ENCODE measurements around the gene ZKSCAN2.

Gene ZKSCAN2

DNA sequence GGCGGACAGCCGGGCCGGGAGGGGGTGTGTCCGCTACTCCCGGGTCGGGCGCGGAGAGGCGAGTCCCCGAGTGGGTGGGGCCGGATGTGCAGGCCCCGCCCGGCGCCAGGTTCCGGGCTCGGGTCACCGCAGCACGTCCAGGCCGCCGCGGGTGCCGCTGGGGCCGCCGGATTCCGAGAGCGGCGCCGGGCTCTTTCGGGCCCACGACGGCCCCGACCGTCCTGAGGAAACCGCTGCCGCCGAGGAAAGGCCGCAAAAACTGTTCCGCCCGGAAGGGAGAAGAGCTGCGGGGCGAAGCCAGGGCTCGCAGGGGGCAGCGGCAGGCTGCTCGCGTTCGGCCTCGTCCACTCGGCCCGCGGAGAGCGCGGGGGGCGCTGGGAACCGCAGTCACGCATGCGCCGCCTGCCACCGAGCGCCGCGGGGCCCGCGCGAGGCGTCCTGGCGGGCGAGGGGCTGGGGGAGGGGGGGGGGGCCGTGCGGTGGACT lies at the start of gene ZKSCAN2:
TSS of gene ZKSCAN2 (minus strand) at position 376 of the 486 bp plus-strand sequence. CDS start 718 bp downstream, outside the sequence.
- DNase-seq (ENCODE audit: low read depth), result peak; percentile 94
- H3K4me3 ChIP-seq (ENCODE audit: low read depth, low read length), result peak within 1 kb of the TSS; percentile 80
- TF ChIP-seq, protein P1, sequence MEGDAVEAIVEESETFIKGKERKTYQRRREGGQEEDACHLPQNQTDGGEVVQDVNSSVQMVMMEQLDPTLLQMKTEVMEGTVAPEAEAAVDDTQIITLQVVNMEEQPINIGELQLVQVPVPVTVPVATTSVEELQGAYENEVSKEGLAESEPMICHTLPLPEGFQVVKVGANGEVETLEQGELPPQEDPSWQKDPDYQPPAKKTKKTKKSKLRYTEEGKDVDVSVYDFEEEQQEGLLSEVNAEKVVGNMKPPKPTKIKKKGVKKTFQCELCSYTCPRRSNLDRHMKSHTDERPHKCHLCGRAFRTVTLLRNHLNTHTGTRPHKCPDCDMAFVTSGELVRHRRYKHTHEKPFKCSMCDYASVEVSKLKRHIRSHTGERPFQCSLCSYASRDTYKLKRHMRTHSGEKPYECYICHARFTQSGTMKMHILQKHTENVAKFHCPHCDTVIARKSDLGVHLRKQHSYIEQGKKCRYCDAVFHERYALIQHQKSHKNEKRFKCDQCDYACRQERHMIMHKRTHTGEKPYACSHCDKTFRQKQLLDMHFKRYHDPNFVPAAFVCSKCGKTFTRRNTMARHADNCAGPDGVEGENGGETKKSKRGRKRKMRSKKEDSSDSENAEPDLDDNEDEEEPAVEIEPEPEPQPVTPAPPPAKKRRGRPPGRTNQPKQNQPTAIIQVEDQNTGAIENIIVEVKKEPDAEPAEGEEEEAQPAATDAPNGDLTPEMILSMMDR (IDR thresholded peaks at IDR 0.05; ENCODE audit: insufficient read depth, low read depth, low read length, missing control alignments), result no peak

DNA sequence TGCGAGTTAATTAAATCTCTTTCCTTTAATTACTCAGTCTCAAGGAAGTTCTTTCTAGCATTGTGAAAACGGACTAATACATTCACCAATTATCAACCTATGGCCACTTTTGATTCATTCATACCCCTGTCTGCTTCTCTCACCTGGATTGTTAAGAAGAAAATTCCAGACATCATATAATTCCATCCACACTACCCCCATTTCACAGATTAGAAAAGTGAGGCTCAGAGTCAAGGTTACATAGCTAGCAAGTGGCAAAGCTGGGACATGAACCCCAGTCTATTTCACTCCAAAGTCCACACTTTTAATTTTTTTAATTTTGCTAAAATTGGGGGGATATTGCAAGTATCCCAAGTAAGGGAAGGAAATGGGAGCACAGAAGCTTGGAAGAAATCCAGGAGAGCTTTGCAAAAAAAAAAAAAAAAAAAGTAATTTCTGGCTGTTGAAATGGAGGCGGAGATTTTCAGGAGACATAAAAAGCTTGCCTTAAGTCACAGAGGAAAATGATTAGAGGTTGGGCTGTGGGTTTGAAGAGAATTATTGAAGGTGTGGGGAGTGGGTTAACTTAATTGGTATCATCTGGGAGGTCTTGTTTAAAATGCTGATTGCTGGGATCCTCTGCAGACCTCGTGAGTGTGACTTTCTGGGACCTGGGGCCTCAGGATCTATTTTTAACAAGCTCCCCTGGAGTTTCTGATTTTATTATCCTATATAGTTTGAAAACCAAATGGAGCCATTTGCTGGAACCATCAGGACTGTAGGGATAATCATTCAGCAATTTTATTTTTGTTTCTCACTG lies 42.3 kb upstream of the ZKSCAN2 start:
- H3K4me3 ChIP-seq (ENCODE audit: low read depth, low read length), result no peak overlapping the region
- no peak for DNase-seq (ENCODE audit: low read depth)
- TF ChIP-seq, protein P1 (IDR thresholded peaks at IDR 0.05; ENCODE audit: insufficient read depth, low read depth, low read length, missing control alignments), result no peak

DNA sequence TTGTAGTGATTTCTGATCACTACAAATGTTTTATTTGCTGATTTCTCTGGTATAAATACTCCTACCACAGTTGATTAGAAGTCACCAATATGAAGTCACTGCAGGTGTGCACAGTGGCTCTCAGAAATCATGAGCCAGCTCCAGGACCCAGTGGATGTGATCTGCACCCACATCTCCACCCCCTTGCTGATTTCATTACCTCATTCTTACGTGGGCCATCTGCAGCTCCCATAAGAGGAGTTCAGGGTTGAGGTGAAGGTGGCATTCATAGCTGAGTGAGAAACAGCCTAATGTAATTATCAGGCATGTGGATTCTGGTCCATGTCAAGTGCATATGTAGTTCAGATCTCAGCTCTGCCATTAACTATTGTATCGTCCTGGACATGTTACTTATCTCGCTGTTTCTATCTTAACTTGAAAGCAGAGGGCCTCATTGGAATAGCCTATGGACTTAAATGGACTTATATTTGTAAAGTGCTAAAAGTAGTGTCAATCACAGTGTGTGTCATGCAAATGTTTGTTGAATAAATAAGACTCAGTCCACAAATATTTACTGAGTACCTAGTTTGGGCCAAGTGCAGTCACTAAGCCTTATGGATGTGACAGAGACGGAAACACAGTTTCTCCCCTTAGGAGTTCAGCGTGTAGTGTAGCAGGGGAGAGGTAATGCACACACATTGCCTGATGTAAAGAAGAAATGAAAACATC lies 40.7 kb upstream of the ZKSCAN2 start:
- no peak for DNase-seq (ENCODE audit: low read depth)
- H3K4me3 ChIP-seq (ENCODE audit: low read depth, low read length), result no peak overlapping the region
- TF ChIP-seq, protein P1 (IDR thresholded peaks at IDR 0.05; ENCODE audit: insufficient read depth, low read depth, low read length, missing control alignments), result no peak

DNA sequence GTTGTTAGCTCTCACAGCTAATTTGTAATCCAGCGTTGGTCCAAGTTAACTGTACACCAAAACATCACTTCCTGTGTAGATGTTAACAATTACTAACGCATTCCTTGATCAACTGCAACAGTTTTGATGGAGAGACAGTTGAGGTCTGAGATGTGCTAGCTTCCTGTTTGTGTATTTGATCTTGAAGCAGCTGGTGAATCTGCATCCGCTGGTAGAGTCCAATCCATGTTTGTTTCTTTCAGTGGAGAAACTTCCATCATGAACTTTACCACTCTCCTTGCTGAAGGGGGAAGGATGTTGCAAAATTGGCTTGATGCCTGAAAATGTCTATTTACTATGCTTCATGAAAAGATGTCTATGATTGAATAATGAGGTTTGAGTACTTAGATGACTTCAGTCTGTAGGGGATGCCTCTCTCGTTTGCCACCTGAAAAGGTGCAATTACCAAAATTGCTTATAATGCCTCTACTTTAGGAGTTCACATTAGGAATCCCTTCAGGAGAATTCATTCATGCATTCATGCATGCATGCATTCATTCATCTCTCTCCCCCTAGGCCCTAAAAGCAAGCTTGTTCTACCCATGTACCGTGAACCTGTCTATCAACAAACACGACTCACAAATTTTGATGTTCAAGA lies 39.6 kb upstream of the ZKSCAN2 start:
- DNase-seq (ENCODE audit: low read depth), result no peak
- TF ChIP-seq, protein P1 (IDR thresholded peaks at IDR 0.05; ENCODE audit: insufficient read depth, low read depth, low read length, missing control alignments), result no peak
- no peak overlapping the region for H3K4me3 ChIP-seq (ENCODE audit: low read depth, low read length)

DNA sequence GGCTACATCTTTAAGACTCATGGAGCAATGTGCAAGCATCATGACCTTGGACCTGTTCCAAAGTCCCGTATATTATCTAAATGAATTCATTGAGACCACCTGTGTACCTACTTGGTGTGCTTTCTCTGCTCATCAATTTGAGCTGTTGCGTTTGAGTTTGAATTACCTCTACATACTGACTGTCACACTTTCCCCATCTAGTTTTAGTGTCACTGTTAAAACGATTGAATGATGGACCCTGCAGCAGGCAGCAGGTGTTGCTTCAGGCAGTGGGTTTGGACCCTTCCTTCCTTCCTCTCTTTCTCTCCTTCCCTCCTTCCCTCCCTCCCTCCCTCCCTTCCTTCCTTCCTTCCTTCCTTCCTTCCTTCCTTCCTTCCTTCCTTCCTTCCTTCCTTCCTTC lies 33.9 kb upstream of the ZKSCAN2 start:
- TF ChIP-seq, protein P1 (IDR thresholded peaks at IDR 0.05; ENCODE audit: insufficient read depth, low read depth, low read length, missing control alignments), result no peak
- no peak for DNase-seq (ENCODE audit: low read depth)

DNA sequence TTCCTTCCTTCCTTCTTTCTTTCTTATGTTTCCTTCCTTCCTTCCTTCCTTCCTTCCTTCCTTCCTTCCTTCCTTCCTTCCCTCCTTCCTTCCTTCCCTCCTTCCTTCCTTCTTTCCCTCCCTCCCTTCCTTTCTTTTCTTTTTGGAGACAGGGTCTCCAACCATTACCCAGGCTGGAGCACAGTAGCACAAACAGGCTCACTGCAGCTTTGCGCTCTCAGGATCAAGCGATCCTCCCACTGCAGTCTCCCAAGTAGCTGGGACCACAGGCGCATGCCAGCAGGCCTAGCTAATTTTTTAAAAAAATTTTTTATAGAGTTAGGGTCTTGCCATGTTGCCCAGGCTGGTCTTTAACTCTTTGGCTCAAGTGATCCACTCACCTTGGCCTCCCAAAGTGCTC lies 31.8 kb upstream of the ZKSCAN2 start:
- DNase-seq (ENCODE audit: low read depth), result no peak
- H3K4me3 ChIP-seq (ENCODE audit: low read depth, low read length), result no peak overlapping the region

More for the DNA sequence above, 33.9 kb upstream of the ZKSCAN2 start:
- H3K4me3 ChIP-seq (ENCODE audit: low read depth, low read length), result no peak overlapping the region

More for the DNA sequence above, 31.8 kb upstream of the ZKSCAN2 start:
- TF ChIP-seq, protein P1 (IDR thresholded peaks at IDR 0.05; ENCODE audit: insufficient read depth, low read depth, low read length, missing control alignments), result no peak

Measured in GM12865 (cell line).